PC-3 (cell line): Measurements from ENCODE around the gene BMP4.

ENCODE experiments used
- EZH2 ChIP-seq: fragments of 300-600 bp; sonication (generic); IDR thresholded peaks from one replicate; pipeline ENCODE4 v1.6.1; 2017; ENCODE audit warnings: antibody characterized with exemption, mild to moderate bottlenecking, low read length; ENCODE audit not compliant: unreplicated experiment
- EZH2phosphoT487 ChIP-seq: fragments of 300-600 bp; sonication (generic); IDR thresholded peaks from 2 replicates; pipeline ENCODE4 v1.6.1; 2018; ENCODE audit warnings: mild to moderate bottlenecking, antibody characterized with exemption, low read length, borderline replicate concordance
- TF ChIP-seq, protein P1 (sequence below): fragments of 300-600 bp; sonication (generic); conservative IDR thresholded peaks from 2 replicates; pipeline ENCODE4 v1.5.1; 2017; ENCODE audit warnings: antibody characterized with exemption, low read depth, mild to moderate bottlenecking, low read length

DNA sequence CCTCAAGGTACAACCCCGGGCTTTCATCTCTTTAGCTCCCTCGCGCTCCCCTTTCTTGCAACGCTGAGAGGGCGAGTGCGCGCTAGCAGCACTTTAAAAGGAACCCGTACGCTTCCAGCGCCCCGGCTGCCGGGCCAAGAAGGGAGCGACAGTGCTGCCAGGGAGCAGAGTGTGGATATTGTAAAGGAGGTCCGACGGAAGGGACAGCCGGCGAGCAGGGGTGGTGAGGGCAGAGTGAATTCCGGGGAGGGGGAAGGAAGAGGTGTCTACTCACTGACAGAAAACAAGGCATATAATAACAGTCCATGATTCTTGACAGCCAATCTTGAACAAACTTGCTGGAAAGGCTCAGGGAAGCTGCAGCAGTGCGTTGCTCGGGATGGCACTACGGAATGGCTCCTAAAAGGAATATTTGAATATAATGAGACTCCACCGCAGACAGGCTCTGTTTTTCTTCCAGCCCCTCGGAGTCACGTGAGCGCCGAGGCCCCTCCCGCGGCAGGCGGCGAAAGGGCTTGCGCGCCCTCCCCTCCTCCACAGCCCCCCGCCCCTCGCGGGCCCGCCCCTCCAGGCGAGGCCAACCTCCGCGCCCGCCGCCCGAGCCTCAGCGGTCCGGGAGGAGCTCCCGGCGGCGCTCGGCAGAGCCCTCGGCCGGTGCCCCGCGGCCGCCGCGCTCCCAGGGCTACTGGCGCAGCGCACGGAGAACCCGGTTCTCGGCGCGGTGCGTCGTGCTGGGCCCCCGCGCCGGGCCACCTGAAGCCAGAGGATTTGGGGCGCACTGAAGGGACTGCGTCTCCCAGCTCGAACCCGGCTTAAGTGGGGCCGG, 3.4 kb downstream of the BMP4 start:
- TF ChIP-seq, protein P1, sequence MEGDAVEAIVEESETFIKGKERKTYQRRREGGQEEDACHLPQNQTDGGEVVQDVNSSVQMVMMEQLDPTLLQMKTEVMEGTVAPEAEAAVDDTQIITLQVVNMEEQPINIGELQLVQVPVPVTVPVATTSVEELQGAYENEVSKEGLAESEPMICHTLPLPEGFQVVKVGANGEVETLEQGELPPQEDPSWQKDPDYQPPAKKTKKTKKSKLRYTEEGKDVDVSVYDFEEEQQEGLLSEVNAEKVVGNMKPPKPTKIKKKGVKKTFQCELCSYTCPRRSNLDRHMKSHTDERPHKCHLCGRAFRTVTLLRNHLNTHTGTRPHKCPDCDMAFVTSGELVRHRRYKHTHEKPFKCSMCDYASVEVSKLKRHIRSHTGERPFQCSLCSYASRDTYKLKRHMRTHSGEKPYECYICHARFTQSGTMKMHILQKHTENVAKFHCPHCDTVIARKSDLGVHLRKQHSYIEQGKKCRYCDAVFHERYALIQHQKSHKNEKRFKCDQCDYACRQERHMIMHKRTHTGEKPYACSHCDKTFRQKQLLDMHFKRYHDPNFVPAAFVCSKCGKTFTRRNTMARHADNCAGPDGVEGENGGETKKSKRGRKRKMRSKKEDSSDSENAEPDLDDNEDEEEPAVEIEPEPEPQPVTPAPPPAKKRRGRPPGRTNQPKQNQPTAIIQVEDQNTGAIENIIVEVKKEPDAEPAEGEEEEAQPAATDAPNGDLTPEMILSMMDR, result no peak
- TF ChIP-seq EZH2, result no peak
- no peak for TF ChIP-seq EZH2phosphoT487
